ENCODE results near the gene CPLX1.

Gene CPLX1

DNA sequence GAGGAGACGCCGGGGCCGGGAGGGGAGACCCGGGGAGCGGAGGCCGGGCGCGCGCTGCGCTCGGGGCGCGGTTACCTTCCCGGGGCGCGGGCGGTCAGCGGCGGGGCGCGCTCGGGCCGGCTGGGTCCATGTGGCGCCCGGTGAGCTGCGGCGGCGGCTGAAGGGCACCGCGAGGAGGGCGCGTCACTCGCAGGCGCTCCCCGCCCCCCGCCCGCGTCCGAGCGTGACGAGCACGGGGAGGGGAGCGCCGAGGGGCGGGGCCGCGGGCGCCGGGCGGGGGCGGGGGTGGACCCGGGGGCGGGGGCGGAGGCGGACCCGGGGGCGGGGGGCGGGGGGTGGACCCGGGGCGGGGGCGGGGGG is at the start of gene CPLX1:
Gene CPLX1 (minus strand): TSS at position 159 of the 360 bp plus-strand sequence. CDS start 1,607 bp downstream, outside the sequence.
- no peak for DNase-seq

DNA sequence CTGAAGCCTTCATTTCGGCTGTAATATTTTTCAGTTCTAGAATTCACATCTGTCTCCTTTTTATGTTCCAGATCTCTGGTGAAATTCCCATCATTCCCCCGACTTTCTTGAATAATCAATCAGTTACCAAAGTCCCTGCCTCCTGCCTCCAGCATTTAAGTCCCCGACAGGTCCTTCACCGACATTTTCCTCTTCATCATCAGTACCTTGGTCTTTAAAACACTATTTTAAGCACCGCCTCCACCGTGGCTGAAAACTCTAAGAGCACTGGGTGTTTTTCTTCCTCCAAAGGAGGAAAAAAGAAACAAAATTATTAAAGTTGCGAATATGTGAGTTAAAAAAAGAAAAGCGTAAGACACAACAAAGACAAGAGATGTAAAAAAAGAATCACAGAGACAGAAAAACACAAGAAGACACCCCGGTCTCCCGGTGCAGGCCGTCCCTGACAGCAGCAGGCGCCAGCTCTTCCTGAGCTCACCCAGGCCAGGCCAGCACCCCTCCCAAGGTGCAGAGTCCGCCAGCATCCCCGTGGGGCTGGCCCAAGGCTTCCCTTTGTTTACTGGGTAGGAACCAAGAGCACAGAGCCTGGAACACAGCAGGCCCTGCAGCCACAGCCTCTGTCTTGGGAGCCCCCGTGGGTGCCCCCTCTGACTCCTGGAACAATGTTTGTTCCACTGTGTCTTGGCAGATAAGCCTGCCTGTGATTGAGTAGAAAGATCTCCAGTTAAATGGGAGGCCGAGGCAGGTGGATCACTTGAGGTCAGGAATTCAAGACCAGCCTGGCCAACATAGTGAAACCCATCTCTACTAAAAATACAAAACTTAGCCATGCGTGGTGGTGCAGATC is 49.3 kb upstream of the CPLX1 start:
- no peak for DNase-seq

DNA sequence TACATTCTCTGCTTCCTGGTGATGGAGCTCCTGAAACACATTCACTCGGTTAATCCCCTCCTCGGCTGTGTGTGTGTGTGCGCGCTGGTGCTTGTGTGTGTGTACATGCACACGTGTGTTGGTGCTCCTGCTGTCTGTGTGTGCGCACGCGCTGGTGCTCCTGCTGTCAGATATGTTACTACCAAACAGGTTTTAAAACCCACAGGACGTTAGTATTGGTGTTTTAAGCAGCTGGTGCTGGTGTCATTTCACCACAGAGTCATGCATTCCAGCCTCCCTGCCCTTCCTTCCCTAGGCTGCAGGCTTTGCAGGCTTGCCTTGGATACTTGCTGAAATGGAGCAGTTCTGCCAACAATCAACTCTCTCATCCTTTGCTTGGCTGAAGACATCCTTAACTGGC is 48.1 kb upstream of the CPLX1 start:
- no peak for DNase-seq

DNA sequence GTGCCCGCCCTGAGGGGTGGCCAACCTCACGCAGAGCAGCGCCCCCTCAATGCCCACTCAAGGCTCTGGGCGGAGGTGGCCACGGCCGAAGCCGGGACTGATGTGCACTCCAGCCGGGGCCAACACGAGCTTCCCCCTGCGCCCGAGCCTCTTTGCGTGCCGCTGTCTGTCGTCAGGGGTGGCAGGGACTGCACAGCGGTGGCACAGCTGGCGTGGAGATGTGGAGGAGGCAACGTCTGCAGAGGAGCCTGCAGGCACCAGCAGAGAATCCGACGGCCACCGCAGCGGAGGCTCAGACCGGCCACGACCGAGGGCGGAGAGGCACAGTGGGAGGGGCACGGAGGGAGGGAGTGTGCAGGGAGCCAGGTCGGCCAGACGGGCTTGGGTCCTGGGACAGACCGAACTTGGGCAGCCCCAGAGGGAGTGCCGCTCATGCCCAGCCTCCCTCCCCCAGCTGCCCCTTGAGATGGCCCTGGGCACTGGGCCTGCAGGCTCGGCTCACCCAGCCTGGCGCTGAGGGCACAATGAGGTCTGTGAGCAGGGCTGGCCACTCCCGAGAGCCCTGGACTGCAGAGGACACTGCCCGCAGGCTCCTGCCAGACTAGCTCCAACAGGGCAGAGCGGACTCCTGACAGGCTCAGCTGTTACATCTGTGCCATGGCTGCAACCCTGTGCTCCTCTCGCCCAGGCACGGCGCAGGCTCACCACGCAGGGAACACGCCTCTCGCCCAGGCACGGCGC is 46.5 kb upstream of the CPLX1 start:
- DNase-seq, result no peak

DNA sequence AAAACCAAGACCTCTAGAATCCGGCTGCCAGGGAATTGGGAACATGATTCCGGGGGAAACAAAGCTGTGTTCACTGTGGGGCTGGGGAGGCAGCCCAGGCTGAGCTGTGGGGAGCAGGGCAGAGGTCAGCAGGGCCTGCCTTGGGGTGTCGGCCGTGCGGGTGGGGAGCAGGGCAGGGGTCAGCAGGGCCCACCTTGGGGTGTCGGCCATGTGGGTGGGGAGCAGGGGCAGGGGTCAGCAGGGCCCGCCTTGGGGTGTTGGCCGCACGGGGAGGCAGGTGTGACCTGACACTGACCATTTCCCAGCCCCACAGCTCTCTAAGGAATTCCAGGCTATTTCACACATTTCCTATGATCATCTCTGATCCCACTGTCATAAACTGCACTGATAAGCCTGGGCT is 45.6 kb upstream of the CPLX1 start:
- DNase-seq, result no peak

DNA sequence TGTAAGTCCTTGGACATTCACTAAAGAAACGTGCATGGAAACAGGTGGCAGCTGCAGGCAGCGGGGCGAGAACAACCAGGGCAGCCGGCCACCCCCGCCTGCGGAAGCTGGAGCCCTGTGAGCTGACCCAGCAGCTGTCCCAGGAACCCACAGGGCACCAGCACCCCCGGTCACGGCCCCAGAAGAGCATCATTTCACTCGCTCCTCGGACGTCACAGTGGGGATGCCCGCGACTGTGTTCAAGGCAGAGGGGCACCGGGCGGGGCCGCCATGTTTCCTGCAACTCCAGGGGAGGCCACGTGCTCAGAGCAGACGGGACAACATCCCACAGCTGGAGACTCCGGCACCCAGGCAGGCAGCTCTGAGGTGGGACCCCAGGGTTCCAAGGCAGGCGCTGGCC is 45.0 kb upstream of the CPLX1 start:
- DNase-seq, result no peak

DNA sequence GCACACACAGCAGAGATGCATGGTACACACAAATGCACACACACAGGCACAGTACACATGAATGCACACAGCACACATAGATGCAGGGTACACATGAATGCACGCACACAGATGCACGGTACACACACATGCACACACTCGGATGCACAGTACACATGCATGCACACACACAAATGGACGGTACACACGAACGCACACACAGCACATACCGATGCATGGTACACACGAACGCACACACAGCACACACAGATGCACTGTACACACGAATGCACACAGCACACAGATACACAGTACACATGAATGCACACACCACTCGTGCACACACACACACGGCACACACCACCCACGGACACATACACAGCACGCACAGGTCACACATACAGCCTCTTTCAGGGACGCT is 43.8 kb upstream of the CPLX1 start:
- DNase-seq, result no peak

DNA sequence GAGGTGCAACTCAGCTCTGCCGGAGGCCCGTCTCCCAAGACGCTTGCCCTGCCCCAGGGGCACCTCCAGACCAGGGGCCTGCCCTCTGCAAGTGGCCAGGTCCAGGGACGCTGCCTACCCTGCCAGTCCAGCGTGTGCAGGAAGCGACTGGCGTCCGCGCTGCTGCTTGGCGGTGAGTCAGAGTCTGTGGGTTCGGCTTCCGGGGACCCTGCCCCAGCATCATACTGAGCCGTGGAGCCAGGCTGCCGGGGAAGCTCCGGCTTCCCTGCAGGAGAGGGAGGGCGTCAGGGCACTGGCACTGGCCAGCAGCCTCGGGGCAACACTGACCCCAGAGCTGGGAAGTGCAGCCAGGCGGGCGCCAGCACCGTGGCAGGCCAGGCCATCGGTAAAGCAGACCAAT is 42.5 kb upstream of the CPLX1 start:
- no peak for DNase-seq

DNA sequence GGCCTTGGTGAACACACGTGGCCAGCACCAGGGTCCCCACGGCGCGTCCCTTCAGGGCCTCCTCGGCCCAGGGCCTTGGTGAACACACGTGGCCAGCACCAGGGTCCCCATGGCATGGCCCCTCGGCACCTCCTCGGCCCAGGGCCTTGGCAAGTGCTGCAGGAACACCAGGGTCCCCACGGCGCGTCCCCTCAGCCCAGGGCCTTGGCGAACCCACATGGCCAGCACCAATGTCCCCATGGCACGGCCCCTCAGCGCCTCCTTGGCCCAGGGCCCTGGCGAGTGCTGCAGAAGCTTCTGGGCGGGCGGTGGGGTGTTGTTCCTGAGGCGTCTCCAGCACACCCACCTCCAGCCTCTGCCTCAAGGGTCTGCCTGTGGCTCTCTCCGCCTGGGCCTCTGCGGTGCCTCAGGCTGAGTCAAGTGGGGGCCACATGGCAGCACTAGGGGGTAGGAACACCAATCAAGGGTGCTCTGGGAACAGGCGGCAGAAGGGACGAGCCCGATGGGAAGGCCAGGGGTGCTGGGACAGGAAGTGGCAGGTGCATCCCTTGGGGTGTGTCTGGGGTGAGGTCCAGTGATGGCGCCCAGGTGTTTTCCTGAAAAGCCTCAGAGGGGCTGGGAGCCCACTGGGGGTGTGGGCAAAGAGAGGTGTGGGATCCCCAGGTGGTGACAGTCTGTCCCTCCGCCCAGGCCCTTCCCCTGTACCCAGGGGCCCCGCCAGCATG is 41.8 kb upstream of the CPLX1 start:
- DNase-seq, result no peak

DNA sequence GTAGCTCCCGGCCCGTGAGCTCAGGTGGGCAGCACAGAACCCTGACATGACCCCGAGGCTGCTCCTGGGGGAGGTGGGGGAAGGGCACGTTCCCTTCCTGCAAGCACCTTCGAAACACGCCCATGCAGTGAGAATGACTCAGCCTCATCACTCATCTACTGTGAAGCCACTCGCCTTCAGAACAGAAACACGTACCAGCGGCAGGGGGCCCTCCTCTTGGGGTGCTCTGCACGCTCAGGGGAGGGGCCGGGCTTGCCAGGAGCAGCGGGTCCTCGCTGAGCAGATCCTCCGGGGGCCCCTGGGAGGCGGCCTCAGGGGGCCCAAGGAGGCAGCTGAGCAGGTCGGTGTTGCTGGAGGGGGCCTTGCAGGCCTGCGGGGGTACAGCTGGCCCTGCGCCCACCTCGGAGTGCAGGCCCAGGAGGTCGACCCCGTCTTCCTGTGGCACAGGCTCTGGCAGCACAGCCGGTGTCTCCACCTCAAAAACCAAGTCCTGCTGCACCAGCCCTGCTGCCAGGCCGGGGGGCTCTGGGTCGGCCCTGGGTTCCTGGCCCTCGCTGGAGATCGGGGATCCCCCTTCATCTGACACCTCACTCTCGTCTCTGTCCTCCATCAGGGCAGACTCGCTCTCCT is 40.9 kb upstream of the CPLX1 start:
- DNase-seq, result no peak

DNA sequence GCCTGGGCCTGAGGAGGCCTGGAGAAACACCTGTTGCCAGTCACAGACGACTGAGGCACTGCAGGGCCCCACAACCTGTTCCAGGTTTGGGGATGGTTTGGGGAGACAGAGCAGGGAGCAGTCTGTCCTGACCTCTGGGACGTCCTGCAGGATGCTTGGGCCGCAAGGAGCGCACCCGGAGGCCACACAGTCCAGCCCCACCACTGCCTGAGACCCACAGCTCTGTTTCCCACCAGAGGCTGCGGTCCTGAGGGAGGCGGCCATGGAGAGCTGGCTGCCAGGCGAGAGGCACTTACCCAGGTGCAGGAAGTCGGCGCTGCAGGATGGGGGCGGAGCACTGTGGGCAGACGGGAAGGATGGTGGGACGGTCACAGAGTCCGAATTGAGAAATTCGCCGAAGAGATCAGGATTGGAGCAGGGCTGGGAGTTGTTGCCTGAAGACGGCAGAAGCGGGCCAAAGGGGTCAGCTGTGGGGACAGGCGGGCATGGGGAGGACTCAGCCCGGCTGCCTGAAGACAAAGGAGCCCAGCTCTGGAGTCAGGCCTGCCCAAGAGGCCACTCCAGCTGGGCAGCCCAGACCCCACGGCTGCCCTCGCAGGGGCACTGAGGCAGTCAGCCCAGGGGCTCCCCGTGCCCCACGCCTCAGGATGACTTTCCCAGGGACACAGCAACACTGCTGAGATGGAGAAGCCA is 40.3 kb upstream of the CPLX1 start:
- DNase-seq, result no peak

DNA sequence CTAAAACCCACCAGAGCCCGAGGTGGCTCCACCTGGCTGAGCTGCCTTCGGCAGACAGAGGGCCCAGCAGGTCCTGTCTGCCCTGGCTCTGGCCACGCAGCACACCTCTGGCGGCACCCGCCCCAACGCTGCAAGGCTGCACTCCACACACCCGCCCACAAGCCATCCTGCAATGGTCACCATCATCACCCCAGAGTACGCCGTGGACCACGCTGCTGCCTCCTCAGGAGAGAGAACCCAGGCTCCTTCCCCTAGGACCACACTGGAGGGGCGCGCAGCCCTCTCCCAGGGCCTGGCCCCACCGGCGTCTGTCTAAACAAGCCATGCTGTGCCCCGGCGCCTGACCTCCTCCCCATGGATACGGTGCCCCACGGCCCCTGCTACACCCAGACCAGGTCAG is 39.6 kb upstream of the CPLX1 start:
- DNase-seq, result no peak

DNA sequence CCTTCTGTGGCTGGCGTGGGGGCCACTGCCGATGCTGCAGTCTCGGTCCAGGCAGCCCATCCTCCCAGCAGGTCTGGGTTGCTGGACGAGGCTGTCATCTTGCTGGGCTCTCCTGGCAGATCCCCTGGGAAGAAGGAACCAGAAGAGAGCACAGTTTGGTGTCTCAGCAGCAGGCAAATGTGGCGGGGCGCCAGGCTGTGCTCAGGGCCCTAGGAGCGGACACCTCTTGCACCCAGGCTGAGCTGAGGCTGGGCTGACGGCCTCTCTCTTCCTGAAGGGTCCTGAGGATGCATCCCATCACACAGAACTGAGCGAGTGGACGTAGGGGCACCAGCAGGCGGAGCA is 39.2 kb upstream of the CPLX1 start:
- no peak for DNase-seq

DNA sequence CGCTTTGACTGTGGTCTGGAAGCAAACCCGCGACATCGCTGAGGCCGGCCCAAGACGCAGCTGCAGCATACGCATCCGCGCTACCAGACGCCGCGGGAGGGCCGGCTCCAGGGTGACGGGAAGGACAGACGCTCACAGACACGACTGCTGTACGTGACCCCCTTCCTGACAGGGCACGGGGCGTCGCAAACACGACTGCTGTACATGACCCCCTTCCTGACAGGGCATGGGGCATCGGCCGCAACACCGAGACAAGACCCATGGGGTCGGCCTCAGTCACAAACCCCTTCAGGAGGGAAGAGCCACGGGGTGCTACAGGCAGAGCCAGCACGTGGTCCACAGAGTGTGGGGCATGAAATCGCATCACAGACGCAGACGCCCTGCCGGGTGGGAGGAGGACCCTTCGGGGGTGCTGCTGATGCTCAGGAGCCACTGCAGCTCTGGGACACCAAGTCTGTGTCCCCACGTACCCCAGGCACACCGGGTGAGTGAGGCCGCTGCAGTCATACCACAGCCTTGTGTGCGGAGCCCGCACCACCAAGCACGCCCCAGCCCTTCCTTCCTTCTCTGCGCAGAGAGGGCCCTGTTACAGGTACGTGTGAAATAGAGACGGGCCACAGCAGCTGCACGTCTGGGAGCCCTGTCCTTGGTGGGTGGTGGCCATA is 38.7 kb upstream of the CPLX1 start:
- no peak for DNase-seq

DNA sequence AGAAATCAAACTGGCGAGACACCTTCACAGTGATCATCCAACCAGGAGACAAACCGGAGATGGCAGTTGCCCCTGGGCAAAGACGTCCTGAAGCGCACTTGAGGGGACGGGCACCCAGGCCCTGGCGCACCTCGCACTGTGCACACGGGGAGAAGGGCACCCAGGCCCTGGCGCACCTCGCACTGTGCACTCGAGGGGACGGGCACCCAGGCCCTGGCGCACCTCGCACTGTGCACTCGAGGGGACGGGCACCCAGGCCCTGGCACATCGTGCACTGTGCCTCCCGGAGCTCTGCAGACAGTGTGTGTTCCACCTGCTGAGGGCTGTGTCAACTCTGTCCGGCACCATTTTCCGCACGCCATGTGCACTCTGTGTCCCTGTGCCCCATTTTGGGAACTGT is 34.6 kb upstream of the CPLX1 start:
- no peak for DNase-seq

DNA sequence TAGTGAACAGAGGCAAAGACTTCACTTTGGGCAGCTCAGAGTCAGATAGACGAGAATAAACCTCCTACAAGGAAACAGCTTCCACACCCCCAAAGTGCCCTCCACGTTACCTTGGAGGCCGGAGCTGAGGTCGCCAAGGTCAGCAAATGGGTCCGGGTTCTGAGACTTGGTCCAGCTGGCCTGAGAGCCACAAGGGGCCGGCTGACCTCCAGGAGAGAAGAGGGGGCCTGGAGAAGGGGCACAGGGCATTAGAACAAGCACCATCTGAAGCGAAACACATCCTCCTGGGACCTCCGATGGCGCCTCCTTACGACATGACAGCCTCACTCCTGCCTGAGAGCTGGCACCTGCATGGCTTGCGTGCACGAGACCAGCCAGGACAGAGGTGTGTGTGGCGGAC is 33.6 kb upstream of the CPLX1 start:
- no peak for DNase-seq

DNA sequence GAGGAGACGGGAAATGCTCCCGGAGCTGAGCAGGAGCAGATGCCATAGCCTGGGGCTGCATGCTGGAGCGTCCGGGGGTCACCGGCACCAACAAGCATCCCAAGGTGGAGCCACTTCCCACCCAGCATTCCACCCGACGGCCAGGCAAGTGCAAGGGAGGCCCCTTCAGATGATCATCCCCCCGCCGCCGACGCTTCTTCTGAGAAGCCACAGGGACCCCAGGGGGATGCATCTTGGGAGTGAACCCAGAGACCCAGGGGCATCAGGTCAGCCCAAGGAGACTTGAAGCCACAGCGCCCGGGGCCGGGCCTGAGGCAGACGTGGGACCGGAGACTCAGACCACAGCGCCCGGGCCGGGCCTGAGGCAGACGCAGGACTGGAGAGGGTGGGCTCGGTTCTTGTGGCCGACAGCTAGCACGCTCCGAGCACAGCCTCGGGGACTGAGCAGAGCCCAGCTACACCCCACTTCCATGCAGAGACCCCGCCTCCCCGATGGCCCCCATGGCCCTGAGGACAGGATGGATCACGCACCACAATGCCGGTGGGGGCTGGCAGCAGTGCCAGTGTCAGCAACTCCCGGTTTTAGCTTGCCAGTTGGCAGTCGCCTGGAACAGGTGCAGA is 33.0 kb upstream of the CPLX1 start:
- no peak for DNase-seq

DNA sequence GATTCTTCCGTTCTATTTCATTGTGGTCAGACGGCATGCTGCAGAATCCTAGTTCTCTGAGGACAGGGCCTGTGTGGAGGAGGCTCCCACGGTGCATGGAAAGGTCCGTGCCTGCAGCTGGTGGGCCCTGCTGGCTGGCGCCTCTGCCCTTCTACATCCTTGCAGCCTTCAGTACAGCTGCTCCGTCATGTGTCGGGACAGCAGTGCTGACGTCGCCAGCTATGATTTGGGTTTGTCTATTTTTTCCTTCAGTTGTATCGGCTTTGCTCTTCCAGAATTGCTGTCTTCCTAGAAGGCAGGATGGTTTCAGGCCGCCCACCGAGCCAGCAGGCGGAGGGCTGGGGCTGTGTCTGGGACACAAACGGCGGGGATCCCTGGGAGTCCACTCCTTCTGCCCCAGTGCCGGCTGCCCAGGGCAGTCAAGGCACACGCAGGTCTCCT is 32.1 kb upstream of the CPLX1 start:
- no peak for DNase-seq

DNA sequence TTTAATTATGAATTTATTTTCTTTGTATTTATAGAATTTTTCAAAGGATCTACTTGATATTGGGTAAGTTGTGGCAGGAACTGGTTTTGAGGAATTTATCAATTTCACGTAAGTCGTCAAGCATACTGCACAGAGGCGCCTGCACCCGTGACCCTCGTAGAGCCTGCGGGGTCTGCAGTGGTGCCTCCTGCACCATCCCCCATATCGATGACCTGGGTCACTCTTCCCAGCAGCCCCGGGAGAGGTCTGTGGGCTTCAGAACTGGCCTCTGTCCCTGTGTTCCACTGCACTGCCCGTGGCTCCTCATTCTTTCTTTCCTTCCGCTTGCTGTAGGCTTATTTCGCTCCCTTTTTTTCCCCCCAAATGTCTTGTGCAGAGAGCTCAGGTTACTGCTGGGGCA is 31.5 kb upstream of the CPLX1 start:
- no peak for DNase-seq

DNA sequence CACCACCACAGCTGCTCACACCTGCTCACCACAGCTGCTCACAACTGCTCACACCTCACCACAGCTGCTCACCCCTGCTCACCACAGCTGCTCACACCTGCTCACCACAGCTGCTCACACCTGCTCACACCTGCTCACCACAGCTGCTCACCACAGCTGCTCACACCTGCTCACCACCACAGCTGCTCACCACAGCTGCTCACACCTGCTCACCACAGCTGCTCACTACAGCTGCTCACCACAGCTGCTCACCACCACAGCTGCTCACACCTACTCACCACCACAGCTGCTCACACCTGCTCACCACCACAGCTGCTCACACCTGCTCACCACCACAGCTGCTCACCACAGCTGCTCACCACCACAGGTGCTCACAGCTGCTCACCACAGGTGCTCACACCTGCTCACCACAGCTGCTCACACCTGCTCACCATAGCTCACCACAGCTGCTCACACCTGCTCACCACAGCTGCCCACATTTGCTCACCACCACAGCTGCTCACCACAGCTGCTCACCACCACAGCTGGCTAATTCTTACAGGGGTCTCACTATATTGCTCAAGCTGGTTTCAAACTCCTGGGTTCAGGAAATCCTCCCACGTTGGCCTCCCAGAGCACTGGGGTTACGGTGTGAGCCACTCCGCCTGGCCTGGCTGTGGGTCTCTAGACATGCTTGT is 30.4 kb upstream of the CPLX1 start:
- DNase-seq, result no peak

DNA sequence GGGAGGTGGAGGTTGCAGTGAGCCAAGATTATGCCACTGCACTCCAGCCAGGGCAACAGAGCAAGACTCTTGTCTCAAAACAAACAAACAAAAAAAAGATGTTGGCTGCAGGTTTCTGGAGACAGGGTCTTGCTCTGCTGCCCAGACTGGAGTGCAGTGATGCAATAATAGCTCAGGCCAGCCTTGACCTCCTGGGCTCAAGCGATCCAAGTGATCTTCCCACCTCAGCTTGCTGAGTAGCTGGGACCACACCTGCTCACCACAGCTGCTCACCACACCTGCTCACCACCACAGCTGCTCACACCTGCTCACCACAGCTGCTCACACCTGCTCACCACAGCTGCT is 29.9 kb upstream of the CPLX1 start:
- no peak for DNase-seq
